Ishikawa (cell line): ENCODE results near the gene DPYSL4.

Source experiments
- CEBPB ChIP-seq: IDR thresholded peaks from 2 replicates; pipeline ENCODE4 v1.6.1; 2012
- CREB1 ChIP-seq: IDR thresholded peaks from 2 replicates; pipeline ENCODE4 v1.6.1; 2012; ENCODE audit warnings: low read depth
- EGR1 ChIP-seq: IDR thresholded peaks from 2 replicates; pipeline ENCODE4 v1.6.1; 2012
- EP300 ChIP-seq: IDR thresholded peaks from 2 replicates; pipeline ENCODE4 v1.6.1; 2012; ENCODE audit warnings: borderline replicate concordance
- FOXM1 ChIP-seq: IDR thresholded peaks from 2 replicates; pipeline ENCODE4 v1.6.1; 2012; ENCODE audit warnings: low read depth, borderline replicate concordance
- NFIC ChIP-seq: IDR thresholded peaks from 2 replicates; pipeline ENCODE4 v1.6.1; 2012
- RAD21 ChIP-seq: IDR thresholded peaks from 2 replicates; pipeline ENCODE4 v1.6.1; 2012; ENCODE audit warnings: low read depth
- REST ChIP-seq: IDR thresholded peaks from 2 replicates; pipeline ENCODE4 v1.6.1; 2012; ENCODE audit warnings: low read depth, mild to moderate bottlenecking
- TAF1 ChIP-seq: IDR thresholded peaks from 2 replicates; pipeline ENCODE4 v1.6.1; 2012; ENCODE audit warnings: low read depth, mild to moderate bottlenecking
- TCF12 ChIP-seq: IDR thresholded peaks from 2 replicates; pipeline ENCODE4 v1.6.1; 2012; ENCODE audit warnings: low read depth
- TEAD4 ChIP-seq: IDR thresholded peaks from 2 replicates; pipeline ENCODE4 v1.6.1; 2012
- YY1 ChIP-seq: IDR thresholded peaks from 2 replicates; pipeline ENCODE4 v1.6.1; 2012; ENCODE audit warnings: low read depth
- ZBTB7A ChIP-seq: IDR thresholded peaks from 2 replicates; pipeline ENCODE4 v1.6.1; 2012; ENCODE audit warnings: low read depth
- TF ChIP-seq, protein P1 (sequence below): IDR thresholded peaks from 2 replicates; pipeline ENCODE4 v1.6.1; 2012

DNA sequence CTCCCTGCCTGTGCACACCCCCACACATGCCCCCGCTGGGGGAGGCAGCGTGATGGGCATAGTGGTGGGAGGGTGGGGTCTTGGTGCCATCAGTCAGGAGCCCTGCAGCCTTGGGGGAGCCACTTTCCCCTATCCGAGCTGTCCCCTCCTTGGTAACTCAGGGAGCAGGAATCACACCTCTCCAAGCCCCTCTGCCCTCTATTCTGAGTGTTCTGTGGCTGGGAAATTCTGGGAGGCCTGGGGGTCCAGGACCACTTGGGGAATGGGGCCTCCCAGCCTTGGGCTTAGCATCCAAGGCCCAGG lies 11.3 kb downstream of the DPYSL4 start:
- no peak for TF ChIP-seq YY1
- no peak for TF ChIP-seq REST
- TF ChIP-seq RAD21 = no peak
- TF ChIP-seq CEBPB = no peak
- TF ChIP-seq EGR1 = no peak
- no peak for TF ChIP-seq CREB1
- TF ChIP-seq, protein P1, sequence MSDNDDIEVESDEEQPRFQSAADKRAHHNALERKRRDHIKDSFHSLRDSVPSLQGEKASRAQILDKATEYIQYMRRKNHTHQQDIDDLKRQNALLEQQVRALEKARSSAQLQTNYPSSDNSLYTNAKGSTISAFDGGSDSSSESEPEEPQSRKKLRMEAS = no peak
- no peak for TF ChIP-seq EP300
- TF ChIP-seq NFIC = no peak
- TF ChIP-seq TCF12 = no peak
- no peak for TF ChIP-seq TEAD4
- no peak for TF ChIP-seq TAF1
- TF ChIP-seq FOXM1 = no peak
- no peak for TF ChIP-seq ZBTB7A
